WTC11 (cell line): Measurements from ENCODE around the gene SPOPL. TPM values are rescaled to one million over a fixed set of nuclear protein-coding genes. Genes with fewer than 3 reads are reported as not detected.

Experiments
- ATAC-seq: fragments of 200-7000 bp; cut with Tn5 transposase; 2 replicates; pipeline ENCODE4 v1.10.0; 2021; ENCODE audit warnings: mild to moderate bottlenecking, moderate library complexity
- CTCF ChIA-PET: fragments of 300-600 bp; sonication (Branson Sonifier 250); formaldehyde crosslinking; loops from one replicate; lab custom pipeline; 2021; ENCODE audit warnings: antibody characterized with exemption; lab: Charles Lee
- POLR2A ChIA-PET: fragments of 350-600 bp; sonication (Branson Sonifier 250); formaldehyde crosslinking; loops from one replicate; lab custom pipeline; 2021; ENCODE audit warnings: antibody characterized with exemption; lab: Charles Lee
- DNase-seq: peaks from one replicate; pipeline ENCODE4 v3.0.0; 2021; ENCODE audit warnings: low spot score
- H3K27ac Mint-ChIP-seq: 2 replicates; pipeline ENCODE4 v1.8.0; 2021; ENCODE audit warnings: mixed read lengths
- H3K27me3 Mint-ChIP-seq: 2 replicates; pipeline ENCODE4 v1.8.0; 2021; ENCODE audit warnings: low read depth, mild to moderate bottlenecking, moderate library complexity, mixed read lengths
- H3K36me3 Mint-ChIP-seq: 2 replicates; pipeline ENCODE4 v1.8.0; 2021; ENCODE audit warnings: mixed read lengths
- H3K4me1 Mint-ChIP-seq: 2 replicates; pipeline ENCODE4 v1.8.0; 2022; ENCODE audit warnings: mixed read lengths
- H3K4me3 Mint-ChIP-seq: 2 replicates; pipeline ENCODE4 v1.8.0; 2021; ENCODE audit warnings: mild to moderate bottlenecking, moderate library complexity, mixed read lengths
- H3K9me3 Mint-ChIP-seq: 2 replicates; pipeline ENCODE4 v1.8.0; 2021; ENCODE audit warnings: mixed read lengths
- ATF1 ChIP-seq: sonication (generic); formaldehyde crosslinking; IDR thresholded peaks from 2 replicates; pipeline ENCODE4 v1.8.1; 2023; ENCODE audit warnings: mild to moderate bottlenecking, moderate library complexity, missing genetic modification reagents
- EMX1 ChIP-seq: fragments of 250-450 bp; sonication (Bioruptor Pico); IDR thresholded peaks from 2 replicates; pipeline ENCODE4 v1.8.0; 2021; ENCODE audit warnings: mild to moderate bottlenecking
- ETV6 ChIP-seq: sonication (generic); formaldehyde crosslinking; IDR thresholded peaks from 2 replicates; pipeline ENCODE4 v1.8.1; 2022; ENCODE audit warnings: mild to moderate bottlenecking, missing genetic modification reagents
- FOXK1 ChIP-seq: sonication (generic); formaldehyde crosslinking; IDR thresholded peaks from 2 replicates; pipeline ENCODE4 v1.8.0; 2022; ENCODE audit warnings: mild to moderate bottlenecking, moderate library complexity, missing genetic modification reagents
- HMGXB4 ChIP-seq: sonication (generic); formaldehyde crosslinking; IDR thresholded peaks from 2 replicates; pipeline ENCODE4 v1.8.1; 2023; ENCODE audit warnings: mild to moderate bottlenecking, moderate library complexity, missing genetic modification reagents
- IRF2 ChIP-seq: sonication (generic); formaldehyde crosslinking; IDR thresholded peaks from 2 replicates; pipeline ENCODE4 v1.8.0; 2022; ENCODE audit warnings: low read depth, missing genetic modification reagents, borderline replicate concordance
- NFATC4 ChIP-seq: fragments of 250-450 bp; sonication (Bioruptor Pico); IDR thresholded peaks from 2 replicates; pipeline ENCODE4 v1.9.0; 2021; ENCODE audit warnings: mild to moderate bottlenecking
- NR1H2 ChIP-seq: sonication (generic); formaldehyde crosslinking; IDR thresholded peaks from 2 replicates; pipeline ENCODE4 v1.9.0; 2021; ENCODE audit warnings: mild to moderate bottlenecking, moderate library complexity, missing genetic modification reagents
- TP53 ChIP-seq: sonication (generic); formaldehyde crosslinking; IDR thresholded peaks from 2 replicates; pipeline ENCODE4 v1.8.1; 2023; ENCODE audit warnings: mild to moderate bottlenecking, missing genetic modification reagents
- USF2 ChIP-seq: sonication (generic); formaldehyde crosslinking; IDR thresholded peaks from 2 replicates; pipeline ENCODE4 v1.8.1; 2023; ENCODE audit warnings: mild to moderate bottlenecking, missing genetic modification reagents, moderate library complexity
- ZNF423 ChIP-seq: fragments of 250-450 bp; sonication (Bioruptor Pico); IDR thresholded peaks from 2 replicates; pipeline ENCODE4 v2.1.2; 2022; ENCODE audit warnings: mild to moderate bottlenecking, moderate library complexity
- ZNF532 ChIP-seq: fragments of 250-450 bp; sonication (Bioruptor Pico); IDR thresholded peaks from 2 replicates; pipeline ENCODE4 v1.9.0; 2021; ENCODE audit warnings: mild to moderate bottlenecking, borderline replicate concordance
- total RNA-seq: library from RNA; stranded (reverse); gene quantifications from 3 replicates; pipeline ENCODE4 v1.2.3, GENCODE V29; 2021
- TF ChIP-seq, protein P1 (sequence below): fragments of 250-450 bp; sonication (Bioruptor Pico); IDR thresholded peaks from 2 replicates; pipeline ENCODE4 v1.9.0; 2021; ENCODE audit warnings: moderate library complexity, mild to moderate bottlenecking, inconsistent platforms, borderline replicate concordance
- TF ChIP-seq, protein P2 (sequence below): sonication (generic); formaldehyde crosslinking; conservative IDR thresholded peaks from 2 replicates; pipeline ENCODE4 v1.8.1; 2022; ENCODE audit warnings: mild to moderate bottlenecking, missing genetic modification reagents
- TF ChIP-seq, protein P3 (sequence below): sonication (generic); formaldehyde crosslinking; IDR thresholded peaks from 2 replicates; pipeline ENCODE4 v1.8.0; 2022; ENCODE audit warnings: mild to moderate bottlenecking, missing genetic modification reagents
- TF ChIP-seq, protein P4 (sequence below): fragments of 250-450 bp; sonication (Bioruptor Pico); IDR thresholded peaks from 2 replicates; pipeline ENCODE4 v1.9.0; 2021; ENCODE audit warnings: mild to moderate bottlenecking

The SPOPL gene
- total RNA-seq, 1 experiment from 2014 or later: 13.3 TPM

GRCh38 chr2:138453815-138454214 lies 47.8 kb upstream of the SPOPL start:
- TF ChIP-seq USF2 (CRISPR knock-in tag) (no peak), ZNF532 (no peak), NFATC4 (CRISPR knock-in tag) (no peak), TP53 (CRISPR knock-in tag) (no peak), ETV6 (CRISPR knock-in tag) (no peak), HMGXB4 (no peak), ZNF423 (no peak), IRF2 (CRISPR knock-in tag) (no peak), FOXK1 (CRISPR knock-in tag) (no peak), EMX1 (CRISPR knock-in tag) (no peak)
- TF ChIP-seq, protein P1, sequence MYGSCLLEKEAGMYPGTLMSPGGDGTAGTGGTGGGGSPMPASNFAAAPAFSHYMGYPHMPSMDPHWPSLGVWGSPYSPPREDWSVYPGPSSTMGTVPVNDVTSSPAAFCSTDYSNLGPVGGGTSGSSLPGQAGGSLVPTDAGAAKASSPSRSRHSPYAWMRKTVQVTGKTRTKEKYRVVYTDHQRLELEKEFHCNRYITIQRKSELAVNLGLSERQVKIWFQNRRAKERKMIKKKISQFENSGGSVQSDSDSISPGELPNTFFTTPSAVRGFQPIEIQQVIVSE (CRISPR knock-in tag): no peak
- TF ChIP-seq, protein P2, sequence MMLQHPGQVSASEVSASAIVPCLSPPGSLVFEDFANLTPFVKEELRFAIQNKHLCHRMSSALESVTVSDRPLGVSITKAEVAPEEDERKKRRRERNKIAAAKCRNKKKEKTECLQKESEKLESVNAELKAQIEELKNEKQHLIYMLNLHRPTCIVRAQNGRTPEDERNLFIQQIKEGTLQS (CRISPR knock-in tag): no peak
- TF ChIP-seq, protein P3, sequence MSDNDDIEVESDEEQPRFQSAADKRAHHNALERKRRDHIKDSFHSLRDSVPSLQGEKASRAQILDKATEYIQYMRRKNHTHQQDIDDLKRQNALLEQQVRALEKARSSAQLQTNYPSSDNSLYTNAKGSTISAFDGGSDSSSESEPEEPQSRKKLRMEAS: no peak
- TF ChIP-seq, protein P4, sequence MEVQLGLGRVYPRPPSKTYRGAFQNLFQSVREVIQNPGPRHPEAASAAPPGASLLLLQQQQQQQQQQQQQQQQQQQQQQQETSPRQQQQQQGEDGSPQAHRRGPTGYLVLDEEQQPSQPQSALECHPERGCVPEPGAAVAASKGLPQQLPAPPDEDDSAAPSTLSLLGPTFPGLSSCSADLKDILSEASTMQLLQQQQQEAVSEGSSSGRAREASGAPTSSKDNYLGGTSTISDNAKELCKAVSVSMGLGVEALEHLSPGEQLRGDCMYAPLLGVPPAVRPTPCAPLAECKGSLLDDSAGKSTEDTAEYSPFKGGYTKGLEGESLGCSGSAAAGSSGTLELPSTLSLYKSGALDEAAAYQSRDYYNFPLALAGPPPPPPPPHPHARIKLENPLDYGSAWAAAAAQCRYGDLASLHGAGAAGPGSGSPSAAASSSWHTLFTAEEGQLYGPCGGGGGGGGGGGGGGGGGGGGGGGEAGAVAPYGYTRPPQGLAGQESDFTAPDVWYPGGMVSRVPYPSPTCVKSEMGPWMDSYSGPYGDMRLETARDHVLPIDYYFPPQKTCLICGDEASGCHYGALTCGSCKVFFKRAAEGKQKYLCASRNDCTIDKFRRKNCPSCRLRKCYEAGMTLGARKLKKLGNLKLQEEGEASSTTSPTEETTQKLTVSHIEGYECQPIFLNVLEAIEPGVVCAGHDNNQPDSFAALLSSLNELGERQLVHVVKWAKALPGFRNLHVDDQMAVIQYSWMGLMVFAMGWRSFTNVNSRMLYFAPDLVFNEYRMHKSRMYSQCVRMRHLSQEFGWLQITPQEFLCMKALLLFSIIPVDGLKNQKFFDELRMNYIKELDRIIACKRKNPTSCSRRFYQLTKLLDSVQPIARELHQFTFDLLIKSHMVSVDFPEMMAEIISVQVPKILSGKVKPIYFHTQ (CRISPR knock-in tag): no peak
- peaks cover 11% of the 10 kb centered on the region for H3K9me3 Mint-ChIP-seq
- no peaks in the 10 kb centered on the region for H3K27me3 Mint-ChIP-seq
- no peak for ATAC-seq
- H3K27ac Mint-ChIP-seq: no peak overlapping the region
- H3K4me3 Mint-ChIP-seq: no peak overlapping the region
- ChIA-PET POLR2A (no interaction called here), CTCF (no interaction called here)
- no peaks in the 10 kb centered on the region for H3K36me3 Mint-ChIP-seq
- peaks cover 3% of the 10 kb centered on the region; the same call in 1 of the 2 replicates for H3K4me1 Mint-ChIP-seq
- no peak for DNase-seq

GRCh38 chr2:138454761-138455160 lies 46.8 kb upstream of the SPOPL start:
- no peak overlapping the region for H3K27ac Mint-ChIP-seq
- no peaks in the 10 kb centered on the region for H3K27me3 Mint-ChIP-seq
- no peak for TF ChIP-seq ATF1
- TF ChIP-seq TP53 (CRISPR knock-in tag): no peak
- no peak for TF ChIP-seq NR1H2 (CRISPR knock-in tag)
- TF ChIP-seq, protein P2 (CRISPR knock-in tag): no peak
- ATAC-seq (no peak), DNase-seq (no peak)
- H3K36me3 Mint-ChIP-seq: no peaks in the 10 kb centered on the region
- H3K4me3 Mint-ChIP-seq: no peak overlapping the region
- POLR2A ChIA-PET: no interaction called here
- peaks cover 3% of the 10 kb centered on the region; the same call in 1 of the 2 replicates for H3K4me1 Mint-ChIP-seq
- H3K9me3 Mint-ChIP-seq: peaks cover 11% of the 10 kb centered on the region
- CTCF ChIA-PET: no interaction called here
